ENCODE data around the gene TSPAN9. TPM values are rescaled to one million over a fixed set of nuclear protein-coding genes. Genes with fewer than 3 reads are reported as not detected.

The TSPAN9 gene
- total RNA-seq, 1 donor from 2014 or later, result 7.8 TPM

DNA sequence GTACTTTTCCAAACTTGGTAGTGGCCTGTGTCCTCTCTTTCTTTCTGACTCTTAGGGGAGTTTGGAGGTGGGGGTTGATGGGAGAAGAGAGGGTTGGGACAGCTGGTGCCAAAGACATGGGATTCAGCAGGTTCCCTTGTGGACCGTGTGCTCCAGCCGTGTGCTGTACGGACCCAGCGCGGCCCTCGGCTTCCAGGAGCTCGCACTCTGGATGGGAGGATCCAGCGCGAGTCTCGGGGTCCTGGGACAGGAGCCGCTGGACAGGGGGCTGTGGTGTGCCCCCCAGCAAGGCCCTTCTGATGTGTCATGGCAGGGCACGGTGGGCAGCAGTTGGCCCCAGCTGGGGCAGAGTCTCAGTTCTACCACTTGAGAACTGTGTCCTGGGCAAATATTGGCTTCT lies 45.0 kb upstream of the TSPAN9 start:
- Histone ChIP-seq H3K9me3 (ENCODE audit: low read depth) (no peaks in the 10 kb centered on the region), H3K79me2 (ENCODE audit: low read depth) (no peaks in the 10 kb centered on the region), H3K4me1 (peaks cover 11% of the 10 kb centered on the region), H3K4me2 (no peak overlapping the region), H3K4me3 (no peak overlapping the region), H4K20me1 (ENCODE audit: low read depth) (no peaks in the 10 kb centered on the region), H2AFZ (replicated peaks) (no peak overlapping the region), H3K36me3 (no peaks in the 10 kb centered on the region), H3K27ac (no peak overlapping the region), H3K27me3 (no peaks in the 10 kb centered on the region), H3F3A (ENCODE audit: low read depth) (peaks cover 4% of the 10 kb centered on the region), H3K9ac (no peak overlapping the region)
- Mint-ChIP-seq H3K4me1 (peaks cover 44% of the 10 kb centered on the region), H3K36me3 (peaks cover 5% of the 10 kb centered on the region), H3K9me3 (no peaks in the 10 kb centered on the region), H3K4me3 (no peak overlapping the region), H3K27me3 (ENCODE audit: insufficient read depth, low read depth) (peaks cover 5% of the 10 kb centered on the region), H3K27ac (no peak overlapping the region)
- DNase-seq (ENCODE audit: low spot score), result no peak
- no peak for TF ChIP-seq CTCF (IDR thresholded peaks at IDR 0.05)

DNA sequence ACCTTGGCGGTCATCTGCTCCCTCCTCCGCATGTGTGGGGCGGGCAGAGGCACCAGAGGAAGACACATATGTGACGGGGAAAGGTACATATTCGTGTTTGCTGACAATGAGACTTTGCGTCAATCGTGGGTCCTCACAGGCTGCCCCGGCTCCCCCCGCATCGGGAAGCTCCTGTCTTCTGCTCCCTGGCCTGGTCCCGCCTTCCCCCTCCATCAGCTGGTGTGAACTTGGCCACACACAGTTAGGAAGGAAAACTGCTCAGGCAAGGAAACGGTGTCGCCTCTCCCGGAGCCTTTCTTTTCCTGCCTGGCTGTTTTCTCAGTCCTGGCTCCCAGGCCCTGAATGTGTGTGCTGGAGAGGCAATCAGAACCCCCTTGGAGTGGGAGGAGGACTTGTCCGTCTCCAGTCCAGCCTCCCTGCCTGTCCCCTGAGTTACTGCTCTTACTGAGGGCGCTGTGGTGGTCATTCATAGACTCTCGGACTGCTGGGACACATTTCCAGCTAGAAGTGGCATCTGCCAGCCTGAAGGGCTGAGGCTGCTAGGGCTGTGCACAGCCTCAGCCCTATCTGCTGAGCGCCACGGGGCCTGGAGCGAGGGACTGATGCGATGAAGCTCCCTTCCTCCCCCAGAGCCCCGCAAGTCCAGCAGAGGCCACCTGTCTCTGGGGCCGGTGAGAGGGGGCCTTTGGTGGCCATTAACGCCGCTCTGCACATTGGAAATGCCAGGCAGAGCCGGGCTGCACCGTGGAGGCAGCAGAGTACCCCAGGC lies 44.2 kb upstream of the TSPAN9 start:
- DNase-seq (ENCODE audit: low spot score), result no peak
- no peak overlapping the region for H3K27ac ChIP-seq

GRCh38 chr12:3033539-3033867 lies 43.7 kb upstream of the TSPAN9 start:
- no peak overlapping the region for H3K4me2 ChIP-seq
- TF ChIP-seq EZH2phosphoT487 (IDR thresholded peaks at IDR 0.05), result no peak
- no peak for TF ChIP-seq EZH2 (IDR thresholded peaks at IDR 0.05)
- no peak for TF ChIP-seq CTCF (IDR thresholded peaks at IDR 0.05)
- H3K9me3 ChIP-seq (ENCODE audit: low read depth), result no peaks in the 10 kb centered on the region
- peaks cover 11% of the 10 kb centered on the region for H3K4me1 ChIP-seq
- Mint-ChIP-seq H3K36me3 (peaks cover 3% of the 10 kb centered on the region), H3K27ac (peak overlapping the region; percentile 87), H3K9me3 (no peaks in the 10 kb centered on the region), H3K4me1 (peaks cover 44% of the 10 kb centered on the region), H3K4me3 (peak overlapping the region; percentile 39), H3K27me3 (ENCODE audit: insufficient read depth, low read depth) (peaks cover 5% of the 10 kb centered on the region)
- no peak overlapping the region for H3K9ac ChIP-seq
- H3K27me3 ChIP-seq, result no peaks in the 10 kb centered on the region
- H3K36me3 ChIP-seq, result no peaks in the 10 kb centered on the region
- H2AFZ ChIP-seq (replicated peaks), result no peak overlapping the region
- H3K27ac ChIP-seq, result no peak overlapping the region
- H4K20me1 ChIP-seq (ENCODE audit: low read depth), result no peaks in the 10 kb centered on the region
- no peaks in the 10 kb centered on the region for H3K79me2 ChIP-seq (ENCODE audit: low read depth)
- H3F3A ChIP-seq (ENCODE audit: low read depth), result peaks cover 4% of the 10 kb centered on the region
- H3K4me3 ChIP-seq, result no peak overlapping the region
- DNase-seq (ENCODE audit: low spot score), result no peak

More for the DNA sequence above, 44.2 kb upstream of the TSPAN9 start:
- Histone ChIP-seq H3K79me2 (ENCODE audit: low read depth) (no peaks in the 10 kb centered on the region), H2AFZ (replicated peaks) (no peak overlapping the region), H3K9me3 (ENCODE audit: low read depth) (no peaks in the 10 kb centered on the region), H3K4me1 (peaks cover 11% of the 10 kb centered on the region), H3K36me3 (no peaks in the 10 kb centered on the region), H3K27me3 (no peaks in the 10 kb centered on the region), H3K4me3 (no peak overlapping the region), H4K20me1 (ENCODE audit: low read depth) (no peaks in the 10 kb centered on the region), H3K4me2 (no peak overlapping the region), H3F3A (ENCODE audit: low read depth) (peaks cover 4% of the 10 kb centered on the region), H3K9ac (no peak overlapping the region)
- no peak overlapping the region for H3K4me3 Mint-ChIP-seq
- no peak overlapping the region for H3K27ac Mint-ChIP-seq
- peaks cover 2% of the 10 kb centered on the region for H3K27me3 Mint-ChIP-seq (ENCODE audit: insufficient read depth, low read depth)
- TF ChIP-seq EZH2phosphoT487 (IDR thresholded peaks at IDR 0.05) (no peak), EZH2 (IDR thresholded peaks at IDR 0.05) (no peak), CTCF (IDR thresholded peaks at IDR 0.05) (no peak)
- peaks cover 44% of the 10 kb centered on the region for H3K4me1 Mint-ChIP-seq
- no peaks in the 10 kb centered on the region for H3K9me3 Mint-ChIP-seq
- H3K36me3 Mint-ChIP-seq, result peaks cover 5% of the 10 kb centered on the region
